ENCODE data around the gene HNRNPD. TPM values are rescaled to one million over a fixed set of nuclear protein-coding genes. Genes with fewer than 3 reads are reported as not detected.
A peak's percentile ranks its signal among the peaks of the same experiment; 100 is the strongest.

HNRNPD gene
- total RNA-seq, 1 experiment from 2014 or later = 221 TPM

- no peak for DNase-seq
- peaks cover 17% of the 10 kb centered on the region for H3K36me3 ChIP-seq (ENCODE audit: low read depth)
- peaks cover 98% of the 10 kb centered on the region for H4K20me1 ChIP-seq (ENCODE audit: insufficient read depth)
- intact Hi-C loops (cut with micrococcal nuclease; ENCODE audit: unreplicated experiment) = loop anchor here (5.0 kb wide), 1 partner anchor 957 kb away; no protein-coding TSS in a partner anchor
- no peak overlapping the region for H3K27ac ChIP-seq
- ChIA-PET CTCF (no interaction called here), POLR2A (ENCODE audit: unreplicated experiment) (no interaction called here)
- BruUV-seq (replicated peaks) = no TSS peak
- peaks cover 19% of the 10 kb centered on the region; the same call in 1 of the 2 replicates for H3K4me1 ChIP-seq (replicated peaks; ENCODE audit: insufficient read depth)
- TF ChIP-seq EZH2 (IDR thresholded peaks at IDR 0.05; ENCODE audit: low read depth) (no peak), CTCF (conservative IDR thresholded peaks at IDR 0.05) (no peak)
- no peak overlapping the region for H2AFZ ChIP-seq
- no peaks in the 10 kb centered on the region for H3K27me3 ChIP-seq (ENCODE audit: insufficient read depth, low read depth)
- H3K79me2 ChIP-seq (ENCODE audit: low read depth) = peaks cover 100% of the 10 kb centered on the region
- no peaks in the 10 kb centered on the region for H3K9me3 ChIP-seq (ENCODE audit: insufficient read depth, low read depth)
- no peak overlapping the region for H3K4me2 ChIP-seq
- H3F3A ChIP-seq (ENCODE audit: insufficient read depth, low read depth) = peaks cover 28% of the 10 kb centered on the region
- H3K9me2 ChIP-seq (ENCODE audit: insufficient read depth) = no peaks in the 10 kb centered on the region
- H3K4me3 ChIP-seq = no peak overlapping the region
Observed at GRCh38 chr4:82363896-82364487, 9.8 kb downstream of the HNRNPD start.

- ChIA-PET CTCF (no interaction called here), POLR2A (ENCODE audit: unreplicated experiment) (no interaction called here)
- Histone ChIP-seq H3K4me1 (replicated peaks; ENCODE audit: insufficient read depth) (0 out of 2 replicates have a peak, but pooled peaks cover 6% of the 10 kb centered on the region), H4K20me1 (ENCODE audit: insufficient read depth) (peaks cover 98% of the 10 kb centered on the region), H3F3A (ENCODE audit: insufficient read depth, low read depth) (peaks cover 22% of the 10 kb centered on the region), H3K27me3 (ENCODE audit: insufficient read depth, low read depth) (no peaks in the 10 kb centered on the region), H3K27ac (no peak overlapping the region), H3K4me3 (no peak overlapping the region), H3K79me2 (ENCODE audit: low read depth) (peaks cover 100% of the 10 kb centered on the region), H3K9me3 (ENCODE audit: insufficient read depth, low read depth) (no peaks in the 10 kb centered on the region), H3K36me3 (ENCODE audit: low read depth) (peaks cover 14% of the 10 kb centered on the region), H3K9me2 (ENCODE audit: insufficient read depth) (no peaks in the 10 kb centered on the region), H2AFZ (no peak overlapping the region), H3K4me2 (no peak overlapping the region)
- intact Hi-C loops (cut with micrococcal nuclease; ENCODE audit: unreplicated experiment) = loop anchor here (5.0 kb wide), 1 partner anchor 955 kb away; no protein-coding TSS in a partner anchor
- no TSS peak for BruUV-seq (replicated peaks)
- TF ChIP-seq CTCF (conservative IDR thresholded peaks at IDR 0.05) (no peak), EZH2 (IDR thresholded peaks at IDR 0.05; ENCODE audit: low read depth) (no peak)
- no peak for DNase-seq
Observed at GRCh38 chr4:82362565-82362964, 11.2 kb downstream of the HNRNPD start.

DNA sequence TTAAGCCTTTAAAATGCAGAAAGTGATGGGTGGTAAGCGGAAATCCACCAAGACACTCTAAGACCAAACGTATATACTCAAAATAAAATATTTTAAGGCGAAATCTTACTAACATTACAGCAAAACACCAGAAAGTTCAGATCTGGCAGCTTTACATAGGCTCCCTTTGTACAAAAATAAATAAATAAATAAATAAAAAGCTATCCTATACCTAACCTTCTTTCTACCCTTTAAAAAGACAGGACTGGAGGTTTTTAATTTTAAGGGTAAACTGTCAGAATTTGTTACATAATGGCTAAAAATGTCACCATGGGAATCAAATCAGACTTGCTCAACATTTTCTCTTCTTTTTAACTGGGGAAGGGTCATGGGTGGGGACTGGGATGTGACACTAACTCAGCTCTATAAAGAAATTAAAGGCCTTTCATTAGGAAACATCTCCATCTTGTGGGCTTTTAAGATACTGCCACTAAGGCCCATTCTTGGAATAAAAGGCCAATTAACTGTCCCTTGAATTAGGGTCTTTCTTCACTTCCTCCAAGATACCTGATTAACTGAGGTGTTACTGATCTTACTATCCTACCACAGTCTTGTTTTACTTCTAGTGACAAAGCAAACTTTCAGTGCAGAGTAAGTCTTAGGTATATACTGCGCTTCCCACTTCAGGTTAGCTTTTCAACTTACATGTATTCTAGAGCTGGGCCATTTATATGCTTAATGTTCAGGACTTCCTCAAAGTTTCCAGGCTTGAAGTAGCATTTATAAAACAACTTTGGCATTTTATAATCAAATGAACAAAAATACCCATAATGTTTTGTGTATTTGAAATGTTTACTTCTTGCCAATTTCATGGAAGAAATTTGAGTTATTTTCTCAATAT is 13.3 kb downstream of the HNRNPD start:
- no peaks in the 10 kb centered on the region for H3K4me1 ChIP-seq (replicated peaks; ENCODE audit: insufficient read depth)
- no TSS peak for BruUV-seq (replicated peaks)
- ChIA-PET POLR2A (ENCODE audit: unreplicated experiment) (interaction anchor here (0.7 to 0.9 kb wide), 2 partner anchors 542 to 893 kb away, joined by 4 to 8 read pairs; no protein-coding TSS in a partner anchor), CTCF (interaction anchor here (0.6 kb wide), 1 partner anchor 75 kb away, joined by 3 read pairs; no protein-coding TSS in a partner anchor)
- H2AFZ ChIP-seq = no peak overlapping the region
- DNase-seq = no peak
- no peak overlapping the region for H3K4me2 ChIP-seq
- peaks cover 98% of the 10 kb centered on the region for H4K20me1 ChIP-seq (ENCODE audit: insufficient read depth)
- H3K36me3 ChIP-seq (ENCODE audit: low read depth) = peaks cover 29% of the 10 kb centered on the region
- no peaks in the 10 kb centered on the region for H3K27me3 ChIP-seq (ENCODE audit: insufficient read depth, low read depth)
- no peaks in the 10 kb centered on the region for H3K9me3 ChIP-seq (ENCODE audit: insufficient read depth, low read depth)
- no peak overlapping the region for H3K4me3 ChIP-seq
- H3K9me2 ChIP-seq (ENCODE audit: insufficient read depth) = no peaks in the 10 kb centered on the region
- intact Hi-C loops (cut with micrococcal nuclease; ENCODE audit: unreplicated experiment) = loop anchor here (5.0 kb wide), 1 partner anchor 953 kb away; no protein-coding TSS in a partner anchor
- no peak for TF ChIP-seq EZH2 (IDR thresholded peaks at IDR 0.05; ENCODE audit: low read depth)
- peak; percentile 65 for TF ChIP-seq CTCF (conservative IDR thresholded peaks at IDR 0.05)
- 0 out of 2 replicates have a peak overlapping the region, but pooled peaks have one; percentile 19 for H3K27ac ChIP-seq
- peaks cover 30% of the 10 kb centered on the region for H3F3A ChIP-seq (ENCODE audit: insufficient read depth, low read depth)
- peaks cover 100% of the 10 kb centered on the region for H3K79me2 ChIP-seq (ENCODE audit: low read depth)
